HL-60/S4 treated with phorbol 12-myristate 13-acetate at 8.2 ng/mL for 4 days and 3 days (cell line): Measurements from ENCODE around the gene SCARB1.

Experiments used
- in situ Hi-C: fragments of 300-500 bp; cut with MboI; formaldehyde crosslinking; loops from 2 replicates; pipeline ENCODE4 v1.15.0; 2022; ENCODE audit warnings: low sequenced_read_pairs

Gene SCARB1

GRCh38 chr12:124737040-124737419 lies 126.6 kb downstream of the SCARB1 start:
- in situ Hi-C loops = no loop called here

- in situ Hi-C loops = no loop called here
These were observed 127.3 kb downstream of the SCARB1 start for GRCh38 chr12:124736115-124737039.

DNA sequence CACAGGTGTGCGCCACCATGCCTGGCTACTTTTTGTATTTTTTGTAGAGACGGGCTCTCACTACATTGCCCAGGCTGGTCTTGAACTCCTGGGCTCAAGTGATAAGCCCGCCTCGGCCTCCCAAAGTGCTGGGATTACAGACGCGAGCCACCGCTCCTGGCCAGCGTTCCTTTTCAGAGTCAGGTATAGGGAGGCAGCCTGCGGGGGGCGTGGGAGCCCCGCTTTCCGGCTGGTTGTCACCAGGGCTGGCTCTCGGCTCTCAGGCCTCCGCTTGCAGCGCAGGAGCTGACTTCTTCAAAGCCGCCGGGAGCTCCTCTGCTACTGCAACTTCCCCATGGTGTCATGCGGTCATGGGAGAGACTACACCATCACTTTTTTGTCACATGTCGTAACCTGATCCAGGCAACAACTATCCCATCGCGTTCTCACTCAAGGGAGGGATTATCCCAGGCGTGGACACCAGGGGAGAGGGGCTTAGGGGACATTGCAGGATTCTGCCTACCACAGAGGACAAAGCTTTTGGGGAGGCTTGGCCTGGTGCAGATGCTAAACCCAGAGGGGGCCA lies 129.4 kb downstream of the SCARB1 start:
- in situ Hi-C loops = no loop called here

GRCh38 chr12:124733086-124733485 lies 130.6 kb downstream of the SCARB1 start:
- in situ Hi-C loops = no loop called here

- in situ Hi-C loops = no loop called here
These were observed 131.2 kb downstream of the SCARB1 start for GRCh38 chr12:124732275-124733075.

DNA sequence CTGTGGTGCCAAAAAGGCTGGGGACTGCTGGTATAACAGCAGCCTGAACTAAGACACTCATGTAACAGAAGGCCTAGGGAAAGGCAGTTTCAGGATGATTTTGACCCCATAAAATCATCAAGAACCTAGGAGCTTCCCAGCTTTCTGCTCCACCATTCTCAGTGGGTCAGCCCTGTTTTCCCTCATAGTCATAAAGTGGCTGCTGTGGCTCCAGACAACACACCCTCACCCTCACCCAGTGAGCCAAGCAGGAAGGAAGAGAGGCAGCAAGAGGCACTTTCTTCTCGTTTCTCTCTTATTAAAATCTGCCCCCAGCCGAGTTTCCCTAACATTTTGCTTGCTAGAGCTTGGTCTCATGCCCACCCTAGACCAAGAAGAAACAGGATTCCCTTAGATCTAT lies 131.8 kb downstream of the SCARB1 start:
- in situ Hi-C loops = no loop called here

- in situ Hi-C loops = no loop called here
These were observed 133.2 kb downstream of the SCARB1 start for GRCh38 chr12:124730455-124730932.

DNA sequence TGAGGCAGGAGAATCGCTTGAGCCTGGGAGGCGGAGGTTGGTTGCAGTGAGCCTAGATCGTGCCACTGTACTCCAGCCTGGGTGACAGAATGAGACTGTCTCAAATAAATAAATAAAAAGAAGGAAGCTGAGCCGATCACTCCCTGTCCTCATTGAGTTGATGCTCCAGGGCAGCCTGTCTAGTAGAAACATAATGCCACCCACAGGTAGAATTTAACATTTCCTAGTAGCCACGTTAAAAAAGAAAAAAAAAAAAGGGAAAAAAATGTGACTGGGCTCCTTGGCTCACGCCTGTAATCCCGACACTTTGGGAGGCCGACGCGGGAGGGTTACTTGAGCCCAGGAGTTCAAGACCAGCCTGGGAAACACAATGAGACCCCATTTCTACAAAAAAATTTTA lies 135.7 kb downstream of the SCARB1 start:
- in situ Hi-C loops = no loop called here

DNA sequence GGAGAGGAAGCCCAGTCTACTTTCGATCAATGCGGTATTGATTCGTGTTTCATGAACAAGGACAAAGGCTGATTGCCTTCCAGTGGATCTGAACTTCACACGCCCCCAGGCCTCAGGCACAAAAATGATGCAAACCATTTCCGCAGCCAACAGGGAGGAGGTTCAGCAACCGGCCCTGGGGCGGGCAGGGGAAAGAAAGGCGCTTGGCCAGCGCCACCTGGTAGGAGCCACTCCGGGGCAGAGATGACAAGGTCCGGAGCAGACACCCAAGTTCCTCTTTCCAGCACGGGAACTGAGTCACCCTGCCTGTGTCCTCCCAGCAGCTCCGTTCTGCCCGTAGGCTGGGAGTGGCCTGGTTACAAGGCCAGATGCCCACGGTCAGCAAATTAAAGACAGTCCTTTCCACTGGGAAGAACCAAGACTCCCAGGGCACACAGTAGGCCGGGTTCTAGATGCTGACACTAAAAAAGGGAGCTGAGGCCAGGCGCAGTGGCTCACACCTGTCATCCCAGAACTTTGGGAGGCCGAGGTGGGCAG lies 136.3 kb downstream of the SCARB1 start:
- in situ Hi-C loops = no loop called here
